OCI-LY7 (cell line): ENCODE results near the gene ZNRF1. TPM values are rescaled to one million over a fixed set of nuclear protein-coding genes. Genes with fewer than 3 reads are reported as not detected.
"Not testable (repeated sequence)": the region's sequence is repeated elsewhere in the genome, so short reads cannot be mapped to it uniquely, and the experiment has no call there.

Experiments
- BruUV-seq: library from RNA; stranded (reverse); fragments of 400-500 nt; replicated peaks from 2 replicates; lab custom pipeline; 2021; lab: Mats Ljungman, UMichigan
- CTCF ChIA-PET: fragments of 300-600 bp; sonication (Branson Sonifier 250); formaldehyde crosslinking; loops from one replicate; lab custom pipeline; 2022; ENCODE audit warnings: antibody characterized with exemption; ENCODE audit not compliant: unreplicated experiment; lab: Charles Lee
- POLR2A ChIA-PET: fragments of 300-600 bp; sonication (Branson Sonifier 250); formaldehyde crosslinking; loops from one replicate; lab custom pipeline; 2022; ENCODE audit warnings: antibody characterized with exemption; lab: Charles Lee
- DNase-seq: peaks from one replicate; pipeline ENCODE4 v3.0.0-alpha.2; 2015; ENCODE audit warnings: low spot score
- H2AFZ ChIP-seq: fragments of 200-600 bp; sonication (generic), shearing (Covaris generic); 2 replicates; pipeline ENCODE4 v1.6.1; 2014; ENCODE audit warnings: mild to moderate bottlenecking, antibody characterized with exemption, low read length, moderate library complexity
- H3K27ac ChIP-seq: fragments of 200-600 bp; sonication (generic); 2 replicates; pipeline ENCODE4 v1.5.1; 2014; ENCODE audit warnings: mixed run types, low read depth, mild to moderate bottlenecking, moderate library complexity, low read length, inconsistent platforms; ENCODE audit not compliant: poor library complexity, severe bottlenecking
- H3K36me3 ChIP-seq: fragments of 200-600 bp; sonication (generic); 2 replicates; pipeline ENCODE4 v1.6.1; 2014; ENCODE audit warnings: mild to moderate bottlenecking, antibody characterized with exemption, low read length, moderate library complexity, mixed read lengths; ENCODE audit not compliant: insufficient read depth
- H3K4me1 ChIP-seq: fragments of 200-600 bp; sonication (generic); 2 replicates; pipeline ENCODE4 v1.5.1; 2014; ENCODE audit warnings: mild to moderate bottlenecking, low read length; ENCODE audit not compliant: insufficient read depth, poor library complexity, severe bottlenecking
- H3K4me2 ChIP-seq: fragments of 200-600 bp; sonication (generic); 2 replicates; pipeline ENCODE4 v1.6.1; 2014; ENCODE audit warnings: mild to moderate bottlenecking, low read length
- H3K4me3 ChIP-seq: fragments of 200-600 bp; sonication (generic); 2 replicates; pipeline ENCODE4 v1.5.1; 2014; ENCODE audit warnings: mild to moderate bottlenecking, low read depth, low read length; ENCODE audit not compliant: poor library complexity, severe bottlenecking
- H3K79me2 ChIP-seq: fragments of 200-600 bp; sonication (generic); 2 replicates; pipeline ENCODE4 v1.6.1; 2016; ENCODE audit warnings: low read depth, mild to moderate bottlenecking, low read length, moderate library complexity, mixed read lengths; ENCODE audit not compliant: insufficient read depth
- H3K9me2 ChIP-seq: fragments of 200-600 bp; sonication (generic); 2 replicates; pipeline ENCODE4 v1.6.1; 2016; ENCODE audit warnings: mild to moderate bottlenecking, low read length, mixed read lengths; ENCODE audit not compliant: insufficient read depth
- H3K9me3 ChIP-seq: fragments of 200-600 bp; sonication (generic); 2 replicates; pipeline ENCODE4 v1.6.1; 2014; ENCODE audit warnings: mild to moderate bottlenecking, mixed run types, low read length, mixed read lengths
- H4K20me1 ChIP-seq: fragments of 200-600 bp; sonication (generic); 2 replicates; pipeline ENCODE4 v1.6.1; 2014; ENCODE audit warnings: mild to moderate bottlenecking, antibody characterized with exemption, low read length, moderate library complexity, mixed read lengths; ENCODE audit not compliant: insufficient read depth
- CTCF ChIP-seq: fragments of 200-600 bp; sonication (generic); conservative IDR thresholded peaks from 2 replicates; pipeline ENCODE4 v1.5.1; 2014; ENCODE audit warnings: mild to moderate bottlenecking, antibody characterized with exemption, low read length, moderate library complexity, mixed read lengths
- EZH2phosphoT487 ChIP-seq: fragments of 200-600 bp; sonication (generic); IDR thresholded peaks from 2 replicates; pipeline ENCODE4 v1.6.1; 2018; ENCODE audit warnings: low read depth, borderline replicate concordance, mild to moderate bottlenecking, mixed run types, antibody characterized with exemption, low read length, moderate library complexity, mixed read lengths
- intact Hi-C: fragments of 100-400 bp; cut with micrococcal nuclease; formaldehyde crosslinking; loops from one replicate; pipeline ENCODE4 v1.10.0; 2022; ENCODE audit not compliant: unreplicated experiment
- total RNA-seq, 2 experiments: library from RNA; depleted of rRNA in 1 of 2; stranded (reverse); fragments of >200 nt in 1 of 2; shearing (Covaris generic) in 1 of 2; gene quantifications; 2 replicates each; pipeline ENCODE4 v1.2.3, GENCODE V29; 2014 to 2022

The ZNRF1 gene
- total RNA-seq, 2 experiments from 2014 or later = 11.8 to 23.7 TPM

- H4K20me1 ChIP-seq = no peaks in the 10 kb centered on the region
- POLR2A ChIA-PET = no interaction called here
- CTCF ChIA-PET = no interaction called here
- peaks cover 10% of the 10 kb centered on the region for H3K4me1 ChIP-seq
- H3K4me2 ChIP-seq = no peak overlapping the region
- H2AFZ ChIP-seq = no peak overlapping the region
- no peak overlapping the region for H3K4me3 ChIP-seq
- intact Hi-C loops = no loop called here
- BruUV-seq = no TSS peak
- no peak overlapping the region for H3K27ac ChIP-seq
- H3K9me3 ChIP-seq = no peaks in the 10 kb centered on the region; the same call in 1 of the 2 replicates
- H3K79me2 ChIP-seq = no peaks in the 10 kb centered on the region
- TF ChIP-seq EZH2phosphoT487 (no peak), CTCF (no peak)
- H3K36me3 ChIP-seq = no peaks in the 10 kb centered on the region
- no peaks in the 10 kb centered on the region for H3K9me2 ChIP-seq
- no peak for DNase-seq
These were observed 15.5 kb downstream of the ZNRF1 start for GRCh38 chr16:75014318-75014717.

GRCh38 chr16:75016451-75017081, 17.7 kb downstream of the ZNRF1 start:
- H3K4me1 ChIP-seq, BruUV-seq, H2AFZ ChIP-seq, DNase-seq, H3K9me3 ChIP-seq, intact Hi-C loops, H3K27ac ChIP-seq, H3K9me2 ChIP-seq, H3K4me2 ChIP-seq, H3K79me2 ChIP-seq, H3K36me3 ChIP-seq, H3K4me3 ChIP-seq, H4K20me1 ChIP-seq: not testable (repeated sequence)
- POLR2A ChIA-PET = interaction anchor here (0.6 to 1.8 kb wide), 3 partner anchors 11 to 31 kb away, joined by 3 to 7 read pairs (median 3); no protein-coding TSS in a partner anchor
- CTCF ChIA-PET = interaction anchor here (0.6 kb wide), 1 partner anchor 121 kb away, joined by 4 read pairs; no protein-coding TSS in a partner anchor

- Histone ChIP-seq H3K4me3 (no peak overlapping the region), H3K36me3 (no peaks in the 10 kb centered on the region), H3K27ac (no peak overlapping the region), H3K4me1 (no peaks in the 10 kb centered on the region), H3K9me2 (no peaks in the 10 kb centered on the region), H3K4me2 (no peak overlapping the region), H3K9me3 (peaks cover 16% of the 10 kb centered on the region), H4K20me1 (no peaks in the 10 kb centered on the region), H3K79me2 (no peaks in the 10 kb centered on the region), H2AFZ (no peak overlapping the region)
- no peak for DNase-seq
- POLR2A ChIA-PET = interaction anchor here (0.5 to 1.8 kb wide), 6 partner anchors 9 to 519 kb away, joined by 3 to 7 read pairs (median 4); no protein-coding TSS in a partner anchor
- BruUV-seq = no TSS peak
- TF ChIP-seq CTCF = no peak
- no peak for TF ChIP-seq EZH2phosphoT487
- intact Hi-C loops = no loop called here
- CTCF ChIA-PET = interaction anchor here (0.6 to 0.8 kb wide), 2 partner anchors 11 to 41 kb away, joined by 3 to 4 read pairs; no protein-coding TSS in a partner anchor
These were observed 19.1 kb downstream of the ZNRF1 start for GRCh38 chr16:75017670-75018525.
